Measurements from ENCODE around the gene DIS3L2. TPM values are rescaled to one million over a fixed set of nuclear protein-coding genes. Genes with fewer than 3 reads are reported as not detected.

Gene DIS3L2
- total and polyA plus RNA-seq, 2 experiments from 2014 or later: 15.2 to 25.3 TPM

- Mint-ChIP-seq H3K4me3 (no peak overlapping the region), H3K9me3 (no peaks in the 10 kb centered on the region), H3K36me3 (ENCODE audit: low read depth) (no peaks in the 10 kb centered on the region), H3K4me1 (no peaks in the 10 kb centered on the region), H3K27ac (no peak overlapping the region), H3K27me3 (ENCODE audit: insufficient read depth, low read depth, poor library complexity) (peaks cover 7% of the 10 kb centered on the region)
- DNase-seq (ENCODE audit: low spot score) (no peak), ATAC-seq (peak; percentile 66)
- H4K20me1 ChIP-seq (replicated peaks; ENCODE audit: insufficient read depth): no peaks in the 10 kb centered on the region
- no peak overlapping the region for H3K4me2 ChIP-seq
- no peaks in the 10 kb centered on the region for H3K27me3 ChIP-seq (ENCODE audit: insufficient read depth)
- peak overlapping the region; percentile 72; the same call in 1 of the 2 replicates for H2AFZ ChIP-seq
- no peaks in the 10 kb centered on the region for H3F3A ChIP-seq (replicated peaks; ENCODE audit: low read depth)
- no peak overlapping the region for H3K4me3 ChIP-seq
- TF ChIP-seq REST (IDR thresholded peaks at IDR 0.05; ENCODE audit: unreplicated experiment) (no peak), EZH2 (IDR thresholded peaks at IDR 0.05; ENCODE audit: low read depth, unreplicated experiment) (no peak), STAT1 (IDR thresholded peaks at IDR 0.05; ENCODE audit: unreplicated experiment) (no peak), ZNF462 (CRISPR knock-in tag; IDR thresholded peaks at IDR 0.05) (no peak), ZNF114 (CRISPR knock-in tag; IDR thresholded peaks at IDR 0.05) (no peak), POLR2AphosphoS5 (IDR thresholded peaks at IDR 0.05; ENCODE audit: low read depth) (no peak), CTCF (conservative IDR thresholded peaks at IDR 0.05; ENCODE audit: low read depth in 2 of 2) (no peak), EZH2phosphoT487 (IDR thresholded peaks at IDR 0.05; ENCODE audit: unreplicated experiment) (no peak), ZNF331 (CRISPR knock-in tag; IDR thresholded peaks at IDR 0.05; ENCODE audit: low read depth) (no peak)
- no peaks in the 10 kb centered on the region for H3K4me1 ChIP-seq (ENCODE audit: insufficient read depth)
- H3K36me3 ChIP-seq (ENCODE audit: insufficient read depth): no peaks in the 10 kb centered on the region
- no peaks in the 10 kb centered on the region for H3K79me2 ChIP-seq (replicated peaks; ENCODE audit: insufficient read depth)
- H3K9me2 ChIP-seq (ENCODE audit: insufficient read depth): peaks cover 4% of the 10 kb centered on the region; the same call in 1 of the 2 replicates
- no peak overlapping the region for H3K27ac ChIP-seq (ENCODE audit: low read depth)
Measured at GRCh38 chr2:231940795-231941194, 20.7 kb upstream of the DIS3L2 start.
